Measurements from ENCODE around the gene C10orf120.

C10orf120 gene

GRCh38 chr10:122659651-122660050 lies 40.0 kb downstream of the C10orf120 start:
- no peak for DNase-seq

DNA sequence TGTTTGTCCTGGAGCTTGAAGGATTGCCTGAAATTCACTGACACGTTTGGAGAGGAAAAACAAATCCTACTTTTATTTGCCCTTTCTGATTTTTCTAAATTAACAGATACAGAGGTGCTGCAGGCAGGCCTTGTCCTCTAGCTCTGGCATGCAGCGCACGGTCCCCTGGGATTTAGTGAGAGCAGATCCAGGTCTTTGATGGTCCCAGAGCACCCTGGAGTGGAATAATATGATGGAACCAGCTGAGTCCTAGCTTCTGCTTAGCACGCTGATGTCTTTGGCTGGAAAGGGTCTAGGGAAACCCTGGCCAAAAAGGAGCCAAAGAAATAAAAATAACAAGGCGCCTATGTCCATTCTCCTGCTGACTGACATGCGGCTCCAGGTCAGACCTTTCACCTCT lies 40.5 kb downstream of the C10orf120 start:
- no peak for DNase-seq

DNA sequence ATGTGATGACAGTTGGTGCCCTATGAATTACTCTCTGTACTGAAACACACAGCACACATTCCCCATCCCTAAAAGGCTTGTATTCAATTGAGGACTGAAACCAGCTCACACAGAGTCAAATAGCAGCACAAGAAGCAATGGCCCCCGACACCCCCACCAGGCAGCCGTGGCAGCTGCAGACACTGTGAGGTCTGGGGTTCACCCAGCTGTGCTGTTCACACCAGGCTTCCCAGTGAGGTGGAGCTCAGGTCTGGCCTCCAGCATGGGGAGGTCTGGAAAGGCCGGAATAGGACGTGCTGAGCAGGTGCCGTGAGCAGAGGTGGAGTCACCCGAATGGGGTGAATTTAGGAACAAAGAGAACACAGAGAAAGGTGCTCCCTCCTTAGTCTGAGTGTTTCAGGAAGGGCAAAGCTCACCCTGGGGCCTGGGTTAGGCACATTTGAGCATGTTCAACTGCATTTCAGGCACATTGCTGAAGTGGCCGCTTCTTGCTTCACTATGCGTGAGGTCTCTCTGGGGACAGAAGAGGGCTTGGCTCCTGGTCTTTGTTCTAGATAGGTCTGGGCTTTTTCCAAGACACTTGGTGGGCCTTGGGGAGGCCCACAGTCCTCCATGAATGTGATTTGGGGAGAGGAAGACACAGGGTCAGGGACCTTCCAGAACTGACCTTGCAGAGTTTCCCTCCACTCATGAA lies 41.1 kb downstream of the C10orf120 start:
- DNase-seq: no peak

DNA sequence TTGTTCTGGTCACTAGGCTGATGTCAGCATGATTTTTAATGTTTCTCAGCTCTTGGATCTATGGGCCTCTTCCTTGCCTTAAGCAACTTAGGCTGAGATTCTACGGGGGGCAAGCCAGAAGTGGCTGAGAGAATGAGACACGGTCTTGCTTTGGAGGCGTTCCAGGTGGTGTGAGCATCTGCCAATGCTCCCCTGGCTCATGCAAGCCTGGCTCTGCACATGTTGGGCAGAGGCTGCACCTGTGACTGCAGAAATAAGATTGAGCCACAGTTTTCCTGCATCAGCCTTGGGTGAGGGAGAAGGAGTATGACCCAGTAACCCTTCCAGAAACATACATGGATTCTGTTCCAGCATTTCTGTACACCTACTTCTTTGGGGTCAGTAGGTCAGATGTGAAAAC lies 41.9 kb downstream of the C10orf120 start:
- DNase-seq: no peak

DNA sequence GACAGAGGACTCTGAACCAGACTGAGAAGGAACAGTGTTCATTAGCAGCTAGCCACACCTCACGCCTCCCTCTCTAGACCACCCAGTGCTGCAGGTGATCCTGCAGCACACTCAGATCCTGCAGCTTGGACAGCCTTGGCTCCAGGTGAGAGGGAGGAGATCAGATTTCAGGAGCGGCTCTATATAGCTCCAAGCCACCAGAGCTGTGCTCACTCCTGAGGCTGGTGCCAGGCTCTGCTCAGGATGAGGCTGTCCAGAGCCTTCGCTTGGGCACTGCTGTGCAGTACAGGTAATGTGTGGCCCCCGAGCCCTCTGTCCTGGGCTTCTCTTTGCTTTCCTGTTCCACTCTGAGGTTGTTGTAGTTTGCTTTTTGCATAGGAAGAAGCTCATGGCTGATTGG lies 42.4 kb downstream of the C10orf120 start:
- no peak for DNase-seq

GRCh38 chr10:122656741-122657140 lies 42.9 kb downstream of the C10orf120 start:
- DNase-seq: no peak

- no peak for DNase-seq
These were observed 43.3 kb downstream of the C10orf120 start for GRCh38 chr10:122656308-122656705.

GRCh38 chr10:122655524-122656307 lies 43.9 kb downstream of the C10orf120 start:
- DNase-seq: no peak

- DNase-seq: no peak
These were observed 49.3 kb downstream of the C10orf120 start for GRCh38 chr10:122650331-122650730.

DNA sequence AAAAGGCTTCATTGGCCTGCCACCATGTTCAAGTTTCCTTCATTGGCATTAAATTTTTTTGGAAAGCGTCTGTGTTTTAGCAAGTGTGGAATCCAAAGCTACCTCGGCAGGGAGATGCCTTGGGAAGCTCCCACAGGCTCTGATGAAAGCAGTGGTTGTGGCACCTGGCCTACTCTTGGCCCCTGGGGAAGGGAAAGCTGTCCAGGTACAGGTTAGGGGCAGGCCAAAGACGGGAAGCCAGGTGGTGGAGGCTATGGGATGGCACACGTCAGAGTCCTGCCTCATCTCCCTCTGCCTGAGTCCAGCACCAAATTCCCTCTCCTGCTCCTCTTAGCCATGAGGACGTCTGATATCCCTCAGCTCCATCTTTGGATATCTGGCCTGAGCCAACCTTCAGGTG lies 49.7 kb downstream of the C10orf120 start:
- no peak for DNase-seq

DNA sequence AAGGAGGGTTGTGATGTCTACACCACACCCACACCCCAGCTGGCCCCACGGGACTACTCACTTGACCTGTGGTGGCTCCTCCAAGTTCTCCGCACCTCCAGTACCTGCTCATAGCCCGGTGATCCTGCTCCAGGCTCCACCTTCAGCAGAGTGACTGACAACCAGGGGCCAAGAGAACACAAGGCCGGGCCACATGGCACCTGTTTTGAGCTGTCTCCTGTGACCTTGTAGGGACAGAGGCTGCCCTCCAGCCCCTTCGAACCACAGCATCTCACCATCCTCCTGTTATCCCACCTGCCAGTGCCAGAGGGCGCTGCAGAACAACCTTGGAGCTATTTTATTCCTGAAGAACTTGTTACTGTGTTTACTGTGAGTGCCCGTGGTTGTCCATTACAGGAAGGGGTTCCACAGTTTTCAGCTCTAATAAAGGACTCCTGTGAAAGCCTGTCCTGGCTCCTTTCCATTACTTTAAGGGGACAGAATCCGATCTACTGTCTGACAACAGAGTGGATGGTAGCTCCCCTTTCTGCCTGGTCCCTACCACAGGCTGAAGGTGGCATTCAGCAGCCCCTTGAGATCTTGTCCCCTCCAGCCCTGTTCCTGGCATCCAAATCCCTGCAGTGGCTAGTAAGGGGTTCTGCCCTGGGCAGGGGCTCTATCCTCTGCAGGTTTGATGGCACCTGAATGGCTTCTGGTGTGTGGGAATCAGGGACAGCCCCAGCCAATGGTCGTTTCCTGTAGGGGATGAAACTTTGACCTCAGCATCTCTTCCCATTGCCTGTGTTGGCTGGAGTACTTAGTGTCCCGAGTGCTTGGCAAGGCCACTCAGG lies 50.8 kb downstream of the C10orf120 start:
- peak; percentile 47 for DNase-seq
